T-cell (primary cell): ENCODE results near the gene FCN1. TPM values are rescaled to one million over a fixed set of nuclear protein-coding genes. Genes with fewer than 3 reads are reported as not detected.
A peak's percentile ranks its signal among the peaks of the same experiment; 100 is the strongest.

Source experiments
- ATAC-seq, 4 experiments: fragments of 200-7000 bp in 3 of 4; fragments of 150-1000 bp in 1 of 4; cut with Tn5 transposase; replicated peaks in 1 of 4; 1 replicate in 3 of 4; 2 replicates in 1 of 4; pipeline ENCODE4 v1.10.0; 2021; ENCODE audit warnings: moderate library complexity in 3 of 4, mild to moderate bottlenecking in 2 of 4, moderate number of reproducible peaks in 1 of 4
- CTCF ChIA-PET, 2 donors: fragments of 300-600 bp; sonication (Branson Sonifier 250); formaldehyde crosslinking; loops; one replicate each; lab custom pipeline; 2022; ENCODE audit warnings: antibody characterized with exemption in 2 of 2; lab: Charles Lee
- POLR2A ChIA-PET, 2 donors: fragments of 300-600 bp; sonication (Branson Sonifier 250); formaldehyde crosslinking; loops; one replicate each; lab custom pipeline; 2022; ENCODE audit warnings: antibody characterized with exemption in 2 of 2; lab: Charles Lee
- DNase-seq, 35 experiments: peaks; one replicate each; pipeline versions ENCODE4 v3.0.0 to v3.0.0-alpha.2; 2013 to 2023
- H3K27ac ChIP-seq: one replicate; pipeline ENCODE4 v1.5.1; 2013; ENCODE audit warnings: low read length
- H3K27me3 ChIP-seq, 2 experiments: replicated peaks in 1 of 2; 1 replicate in 1 of 2; 2 replicates in 1 of 2; pipeline versions ENCODE4 v1.6.1 to v1.7.0; 2013; ENCODE audit warnings: low read length in 1 of 2, mixed read lengths in 1 of 2; ENCODE audit not compliant: control insufficient read depth in 2 of 2, insufficient read depth in 2 of 2; ENCODE audit errors: extremely low read depth in 1 of 2
- H3K36me3 ChIP-seq, 2 donors: 1 replicate in 1 of 2; 2 replicates in 1 of 2; pipeline versions ENCODE4 v1.6.1 to v1.7.0; 2013; ENCODE audit warnings: low read length in 1 of 2; ENCODE audit not compliant: control insufficient read depth in 2 of 2, insufficient read depth in 1 of 2; ENCODE audit errors: extremely low read depth in 1 of 2
- H3K4me1 ChIP-seq, 2 experiments: 1 replicate in 1 of 2; 2 replicates in 1 of 2; pipeline versions ENCODE4 v1.6.1 to v1.7.0; 2013; ENCODE audit warnings: low read length in 2 of 2, mixed read lengths in 1 of 2; ENCODE audit not compliant: insufficient read depth in 2 of 2, control insufficient read depth in 1 of 2; ENCODE audit errors: extremely low read depth in 1 of 2
- H3K4me3 ChIP-seq, 2 donors: 1 replicate in 1 of 2; 2 replicates in 1 of 2; pipeline versions ENCODE4 v1.5.1 to v1.7.0; 2013; ENCODE audit warnings: mild to moderate bottlenecking in 2 of 2, low read length in 1 of 2, moderate library complexity in 1 of 2; ENCODE audit not compliant: control insufficient read depth in 1 of 2; ENCODE audit errors: extremely low read depth in 1 of 2
- H3K9me3 ChIP-seq: 2 replicates; pipeline ENCODE4 v1.7.0; 2013
- H3K27ac Mint-ChIP-seq, 2 donors: one replicate each; pipeline ENCODE4 v1.8.0; 2020 to 2021; ENCODE audit warnings: mild to moderate bottlenecking in 2 of 2, mixed read lengths in 2 of 2
- H3K27me3 Mint-ChIP-seq, 2 donors: one replicate each; pipeline ENCODE4 v1.8.0; 2021 to 2022; ENCODE audit warnings: mixed read lengths in 2 of 2
- H3K36me3 Mint-ChIP-seq: one replicate; pipeline ENCODE4 v1.8.0; 2021; ENCODE audit warnings: mixed read lengths
- H3K4me1 Mint-ChIP-seq, 3 donors: one replicate each; pipeline ENCODE4 v1.8.0; 2020 to 2022; ENCODE audit warnings: mixed read lengths in 3 of 3, mild to moderate bottlenecking in 1 of 3
- H3K4me3 Mint-ChIP-seq, 3 donors: one replicate each; pipeline ENCODE4 v1.8.0; 2020 to 2022; ENCODE audit warnings: mild to moderate bottlenecking in 3 of 3, mixed read lengths in 3 of 3, moderate library complexity in 3 of 3
- H3K9me3 Mint-ChIP-seq, 3 donors: one replicate each; pipeline ENCODE4 v1.8.0; 2020 to 2022; ENCODE audit warnings: mixed read lengths in 3 of 3
- WGBS: methylation state at CpG from one replicate; pipeline ENCODE4 v1.1.5; 2013; ENCODE audit warnings: missing lambda C conversion rate; ENCODE audit not compliant: insufficient coverage; 5-methylcytosine and 5-hydroxymethylcytosine counted together
- total RNA-seq, 35 experiments: library from RNA in 6 of 35; stranded (reverse) in 6 of 35; fragments of 120-200 nt in 1 of 35; gene quantifications; one replicate each; pipeline versions ENCODE4 v1.2.1 to v1.2.4 and lab custom pipeline; 2013 to 2026

FCN1 gene
- total RNA-seq, 5 donors from 2014 or later (not counting 1 experiment from before 2014, with no cell fraction given), result 0.25 to 1.8 (median 0.55) TPM; not detected in 1

GRCh38 chr9:134864821-134865190, 52.9 kb downstream of the FCN1 start:
- H3K9me3 ChIP-seq, result no peaks in the 10 kb centered on the region
- Mint-ChIP-seq H3K27me3 (peaks cover 0 to 8% of the 10 kb centered on the region in 2 donors), H3K27ac (no peak overlapping the region), H3K36me3 (no peaks in the 10 kb centered on the region), H3K4me3 (no peak overlapping the region), H3K9me3 (peaks cover 0 to 2% (median 0%) of the 10 kb centered on the region in 3 donors), H3K4me1 (no peaks in the 10 kb centered on the region)
- no peaks in the 10 kb centered on the region for H3K36me3 ChIP-seq
- H3K27ac ChIP-seq, result no peak overlapping the region
- H3K27me3 ChIP-seq, result peaks cover 0 to 26% of the 10 kb centered on the region in 2 experiments
- DNase-seq (peak in 1 of 35 experiments; percentile 17), ATAC-seq (no peak)
- POLR2A ChIA-PET, result no interaction called here
- CTCF ChIA-PET, result no interaction called here
- WGBS, result 80% methylated on average over 13 of the region's 13 CpGs
- H3K4me1 ChIP-seq, result no peaks in the 10 kb centered on the region
- no peak overlapping the region for H3K4me3 ChIP-seq

- 90% methylated on average over 18 of the region's 28 CpGs for WGBS
- no peak overlapping the region for H3K27ac ChIP-seq
- DNase-seq, result peak in 1 of 35 experiments; percentile 16
Measured at GRCh38 chr9:134863941-134864820, 53.5 kb downstream of the FCN1 start.

GRCh38 chr9:134863306-134863902, 54.3 kb downstream of the FCN1 start:
- H3K27ac ChIP-seq, result no peak overlapping the region
- ATAC-seq, result no peak
- H3K36me3 ChIP-seq, result no peaks in the 10 kb centered on the region
- peak in 1 of 35 experiments; percentile 9 for DNase-seq
- no peak overlapping the region for H3K4me3 ChIP-seq
- H3K9me3 ChIP-seq, result no peaks in the 10 kb centered on the region
- Mint-ChIP-seq H3K27ac (no peak overlapping the region), H3K4me1 (no peaks in the 10 kb centered on the region), H3K4me3 (no peak overlapping the region), H3K9me3 (peaks cover 0 to 2% (median 0%) of the 10 kb centered on the region in 3 donors), H3K27me3 (peaks cover 0 to 12% of the 10 kb centered on the region in 2 donors), H3K36me3 (no peaks in the 10 kb centered on the region)
- WGBS, result 74% methylated on average over 15 of the region's 16 CpGs
- H3K27me3 ChIP-seq, result peaks cover 0 to 27% of the 10 kb centered on the region in 2 experiments
- H3K4me1 ChIP-seq, result no peaks in the 10 kb centered on the region
- CTCF ChIA-PET, result no interaction called here
- POLR2A ChIA-PET, result no interaction called here

More at GRCh38 chr9:134863941-134864820, 53.5 kb downstream of the FCN1 start:
- no peaks in the 10 kb centered on the region for H3K36me3 Mint-ChIP-seq
- peaks cover 0 to 2% (median 0%) of the 10 kb centered on the region in 3 donors for H3K9me3 Mint-ChIP-seq
- Histone ChIP-seq H3K9me3 (no peaks in the 10 kb centered on the region), H3K36me3 (no peaks in the 10 kb centered on the region), H3K4me3 (no peak overlapping the region), H3K4me1 (no peaks in the 10 kb centered on the region), H3K27me3 (peaks cover 0 to 26% of the 10 kb centered on the region in 2 experiments)
- no peaks in the 10 kb centered on the region for H3K4me1 Mint-ChIP-seq
- ATAC-seq, result no peak
- CTCF ChIA-PET, result no interaction called here
- H3K27ac Mint-ChIP-seq, result no peak overlapping the region
- peaks cover 0 to 6% of the 10 kb centered on the region in 2 donors for H3K27me3 Mint-ChIP-seq
- POLR2A ChIA-PET, result no interaction called here
- H3K4me3 Mint-ChIP-seq, result no peak overlapping the region

- Histone ChIP-seq H3K9me3 (no peaks in the 10 kb centered on the region), H3K4me3 (no peak overlapping the region), H3K36me3 (no peaks in the 10 kb centered on the region), H3K27me3 (peaks cover 0 to 27% of the 10 kb centered on the region in 2 experiments), H3K4me1 (no peaks in the 10 kb centered on the region), H3K27ac (no peak overlapping the region)
- ChIA-PET CTCF (no interaction called here), POLR2A (no interaction called here)
- Mint-ChIP-seq H3K4me1 (no peaks in the 10 kb centered on the region), H3K4me3 (no peak overlapping the region), H3K27ac (no peak overlapping the region), H3K27me3 (peaks cover 8 to 25% of the 10 kb centered on the region in 2 donors), H3K9me3 (peaks cover 2 to 5% (median 5%) of the 10 kb centered on the region in 3 donors), H3K36me3 (no peaks in the 10 kb centered on the region)
- DNase-seq (peak in 1 of 35 experiments; percentile 14), ATAC-seq (no peak)
- 88% methylated on average over 6 of the region's 17 CpGs for WGBS
Measured at GRCh38 chr9:134861595-134862334, 55.9 kb downstream of the FCN1 start.

GRCh38 chr9:134860510-134860909, 57.2 kb downstream of the FCN1 start:
- H3K4me3 Mint-ChIP-seq, result no peak overlapping the region
- peaks cover 0 to 33% of the 10 kb centered on the region in 2 experiments for H3K27me3 ChIP-seq
- no peaks in the 10 kb centered on the region for H3K9me3 ChIP-seq
- no peaks in the 10 kb centered on the region for H3K36me3 ChIP-seq
- H3K4me3 ChIP-seq, result no peak overlapping the region
- H3K4me1 ChIP-seq, result no peaks in the 10 kb centered on the region
- no peak for DNase-seq
- H3K9me3 Mint-ChIP-seq, result peaks cover 2 to 5% (median 5%) of the 10 kb centered on the region in 3 donors
- no peak for ATAC-seq
- H3K36me3 Mint-ChIP-seq, result no peaks in the 10 kb centered on the region
- peaks cover 12 to 35% of the 10 kb centered on the region in 2 donors for H3K27me3 Mint-ChIP-seq
- H3K27ac Mint-ChIP-seq, result no peak overlapping the region
- H3K27ac ChIP-seq, result no peak overlapping the region
- ChIA-PET CTCF (no interaction called here), POLR2A (no interaction called here)
- 86% methylated on average over 6 of the region's 13 CpGs for WGBS
- no peaks in the 10 kb centered on the region for H3K4me1 Mint-ChIP-seq
